Thoracic aorta (tissue), 2 donors: ENCODE data around the gene ATP6V1G2. TPM values are rescaled to one million over a fixed set of nuclear protein-coding genes. Genes with fewer than 3 reads are reported as not detected.
"Not testable (repeated sequence)": the region's sequence is repeated elsewhere in the genome, so short reads cannot be mapped to it uniquely, and the experiment has no call there.

Experiments used
- ATAC-seq: fragments of 150-250 bp; one replicate; pipeline ENCODE4 v1.8.0; 2017; ENCODE audit warnings: low read depth; ENCODE audit not compliant: insufficient number of reproducible peaks, low FRiP score
- DNase-seq: peaks from one replicate; pipeline ENCODE4 v3.0.0-alpha.2; 2020; ENCODE audit warnings: low spot score
- H3K27ac ChIP-seq, 2 donors: fragments of 200-600 bp; sonication (generic); 1 replicate in 1 of 2; 2 replicates in 1 of 2; pipeline ENCODE4 v1.5.1; 2016; ENCODE audit warnings: mild to moderate bottlenecking in 2 of 2, moderate library complexity in 2 of 2
- H3K27me3 ChIP-seq: fragments of 200-600 bp; sonication (generic); replicated peaks from 2 replicates; pipeline ENCODE4 v1.6.0; 2016; ENCODE audit warnings: mild to moderate bottlenecking; ENCODE audit not compliant: insufficient read depth
- H3K36me3 ChIP-seq: fragments of 200-600 bp; sonication (generic); one replicate; pipeline ENCODE4 v1.5.1; 2016
- H3K4me1 ChIP-seq, 2 donors: fragments of 200-600 bp; sonication (generic); 1 replicate in 1 of 2; 2 replicates in 1 of 2; pipeline versions ENCODE4 v1.5.1 to v1.6.0; 2016; ENCODE audit warnings: low read depth in 2 of 2, mild to moderate bottlenecking in 1 of 2; ENCODE audit not compliant: control insufficient read depth in 1 of 2
- H3K4me3 ChIP-seq: fragments of 200-600 bp; sonication (generic); 2 replicates; pipeline ENCODE4 v1.5.1; 2016; ENCODE audit warnings: mild to moderate bottlenecking
- H3K9me3 ChIP-seq: fragments of 200-600 bp; sonication (generic); 2 replicates; pipeline ENCODE4 v1.5.1; 2016
- CTCF ChIP-seq: fragments of 200-600 bp; sonication (generic); IDR thresholded peaks from one replicate; pipeline ENCODE4 v1.5.1; 2019; ENCODE audit warnings: antibody characterized with exemption
- total RNA-seq, 2 donors: library from RNA; depleted of rRNA; stranded (reverse); fragments of >200 nt; gene quantifications; one replicate each; pipeline versions ENCODE4 v1.1.0 to v1.2.3, GENCODE V29; 2016

ATP6V1G2 gene
- total RNA-seq: under 1 TPM; 0.78 to 0.95 TPM

DNA sequence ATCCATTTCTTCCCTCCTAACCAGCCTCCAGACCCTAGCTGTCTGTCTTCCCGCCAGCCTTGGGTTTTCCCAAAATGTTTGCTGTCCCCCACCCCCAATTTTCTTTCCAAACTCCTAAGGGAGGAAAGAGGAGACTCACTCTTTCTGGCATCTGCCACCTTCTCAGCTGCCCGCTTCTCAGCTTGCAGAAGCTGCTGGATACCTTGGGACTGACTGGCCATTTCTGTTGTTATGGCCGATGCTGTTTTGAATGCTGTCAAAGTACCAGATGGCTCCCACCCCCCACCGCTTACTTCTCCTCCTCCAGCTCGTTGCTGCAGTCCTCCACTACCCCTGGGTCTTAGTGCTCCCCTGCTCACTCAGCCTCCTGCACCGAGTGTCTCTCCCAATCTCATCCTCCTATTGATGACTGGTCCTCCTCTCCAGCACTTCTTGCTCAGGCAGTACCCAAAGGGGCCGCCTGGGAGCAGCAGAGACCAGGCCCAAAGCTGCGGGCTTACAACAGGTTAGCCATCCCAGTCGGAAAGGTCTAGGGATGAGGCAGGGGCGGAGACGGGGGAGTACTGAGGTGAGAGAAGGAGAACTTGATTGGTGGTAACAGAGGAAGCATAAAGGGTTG is at the start of gene ATP6V1G2:
TSS of gene ATP6V1G2 (minus strand) at position 270 of the 619 bp plus-strand sequence. CDS start at position 221, 49 bp downstream.
- ATAC-seq: peak; percentile 42
- Histone ChIP-seq H3K27me3 (no peaks in the 10 kb centered on the region), H3K27ac (peak within 1 kb of the TSS; percentile 70 to 76), H3K9me3 (no peaks in the 10 kb centered on the region), H3K36me3 (peaks cover 12% of the 10 kb centered on the region), H3K4me3 (peak within 1 kb of the TSS; percentile 74), H3K4me1 (peaks cover 13 to 28% of the 10 kb centered on the region in 2 donors)
- peak; percentile 67 for DNase-seq
- peak; percentile 97 for TF ChIP-seq CTCF

GRCh38 chr6:31592396-31592771 is 46.0 kb upstream of the ATP6V1G2 start:
- TF ChIP-seq CTCF: no peak
- no peak overlapping the region for H3K4me3 ChIP-seq
- ATAC-seq (no peak), DNase-seq (no peak)
- H3K9me3 ChIP-seq: no peaks in the 10 kb centered on the region
- no peaks in the 10 kb centered on the region for H3K4me1 ChIP-seq
- no peaks in the 10 kb centered on the region for H3K27me3 ChIP-seq
- H3K36me3 ChIP-seq: no peaks in the 10 kb centered on the region
- H3K27ac ChIP-seq: no peak overlapping the region

DNA sequence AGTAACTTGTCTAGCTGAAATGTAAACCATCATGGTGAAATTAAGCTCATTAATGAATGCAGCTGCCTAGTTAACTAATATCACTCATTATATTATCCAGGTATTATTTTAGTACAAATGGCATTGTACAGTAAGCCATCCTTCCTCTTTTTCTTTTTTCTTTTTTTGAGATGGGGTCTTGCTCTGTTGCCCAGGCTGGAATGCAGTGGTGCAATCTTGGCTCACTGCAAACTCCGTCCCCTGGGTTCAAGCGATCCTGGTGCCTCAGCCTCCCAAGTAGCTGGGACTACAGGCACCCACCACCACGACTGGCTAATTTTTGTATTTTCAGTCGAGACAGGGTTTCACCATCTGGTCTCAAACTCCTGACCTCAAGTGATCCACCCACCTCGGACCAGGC is 44.3 kb upstream of the ATP6V1G2 start:
- H3K4me1 ChIP-seq, ATAC-seq, H3K27ac ChIP-seq, H3K4me3 ChIP-seq, H3K36me3 ChIP-seq, H3K27me3 ChIP-seq, H3K9me3 ChIP-seq, DNase-seq: not testable (repeated sequence)

DNA sequence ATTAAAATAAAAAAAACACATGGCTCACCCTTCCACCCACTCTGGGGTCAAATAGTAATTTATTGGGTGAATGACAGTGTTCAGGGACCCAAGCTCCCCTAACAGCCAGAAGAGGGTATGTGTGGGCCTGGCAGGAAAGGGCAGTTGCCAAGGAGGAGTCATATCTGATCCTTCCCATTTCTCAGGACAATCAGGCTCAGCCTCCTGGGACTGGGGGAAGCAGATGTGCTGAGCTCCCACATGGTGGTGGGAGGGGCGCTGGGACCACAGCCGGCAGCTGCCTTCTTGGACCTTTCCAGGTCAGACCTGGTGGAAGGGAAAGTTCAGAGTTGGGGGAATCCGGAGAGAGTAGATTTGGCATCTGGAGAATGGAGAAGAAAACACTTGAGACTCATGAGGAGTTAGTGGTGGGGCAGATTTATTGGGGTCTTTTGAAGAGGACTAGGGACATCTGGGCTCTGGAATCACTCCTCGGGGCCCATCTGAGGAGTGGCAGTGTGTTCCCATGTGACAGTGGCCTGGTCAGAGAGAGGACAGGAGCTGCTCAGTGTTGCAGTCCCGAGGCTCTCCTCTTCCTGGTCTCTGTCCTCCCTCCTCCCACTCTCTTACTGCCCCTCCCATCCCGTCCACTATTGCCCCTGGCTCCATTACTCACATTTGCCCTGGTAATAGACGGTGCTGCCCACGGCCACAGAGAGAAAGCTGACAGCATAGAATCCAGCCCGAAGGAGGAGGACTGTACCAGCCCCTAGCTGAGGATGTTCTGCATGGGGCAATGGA is 42.7 kb upstream of the ATP6V1G2 start:
- H3K36me3 ChIP-seq: no peaks in the 10 kb centered on the region
- H3K4me1 ChIP-seq: peaks cover 0 to 5% of the 10 kb centered on the region in 2 donors
- H3K4me3 ChIP-seq: no peak overlapping the region
- no peak overlapping the region for H3K27ac ChIP-seq
- no peaks in the 10 kb centered on the region for H3K9me3 ChIP-seq
- DNase-seq (no peak), ATAC-seq (no peak)
- no peaks in the 10 kb centered on the region for H3K27me3 ChIP-seq
- no peak for TF ChIP-seq CTCF

DNA sequence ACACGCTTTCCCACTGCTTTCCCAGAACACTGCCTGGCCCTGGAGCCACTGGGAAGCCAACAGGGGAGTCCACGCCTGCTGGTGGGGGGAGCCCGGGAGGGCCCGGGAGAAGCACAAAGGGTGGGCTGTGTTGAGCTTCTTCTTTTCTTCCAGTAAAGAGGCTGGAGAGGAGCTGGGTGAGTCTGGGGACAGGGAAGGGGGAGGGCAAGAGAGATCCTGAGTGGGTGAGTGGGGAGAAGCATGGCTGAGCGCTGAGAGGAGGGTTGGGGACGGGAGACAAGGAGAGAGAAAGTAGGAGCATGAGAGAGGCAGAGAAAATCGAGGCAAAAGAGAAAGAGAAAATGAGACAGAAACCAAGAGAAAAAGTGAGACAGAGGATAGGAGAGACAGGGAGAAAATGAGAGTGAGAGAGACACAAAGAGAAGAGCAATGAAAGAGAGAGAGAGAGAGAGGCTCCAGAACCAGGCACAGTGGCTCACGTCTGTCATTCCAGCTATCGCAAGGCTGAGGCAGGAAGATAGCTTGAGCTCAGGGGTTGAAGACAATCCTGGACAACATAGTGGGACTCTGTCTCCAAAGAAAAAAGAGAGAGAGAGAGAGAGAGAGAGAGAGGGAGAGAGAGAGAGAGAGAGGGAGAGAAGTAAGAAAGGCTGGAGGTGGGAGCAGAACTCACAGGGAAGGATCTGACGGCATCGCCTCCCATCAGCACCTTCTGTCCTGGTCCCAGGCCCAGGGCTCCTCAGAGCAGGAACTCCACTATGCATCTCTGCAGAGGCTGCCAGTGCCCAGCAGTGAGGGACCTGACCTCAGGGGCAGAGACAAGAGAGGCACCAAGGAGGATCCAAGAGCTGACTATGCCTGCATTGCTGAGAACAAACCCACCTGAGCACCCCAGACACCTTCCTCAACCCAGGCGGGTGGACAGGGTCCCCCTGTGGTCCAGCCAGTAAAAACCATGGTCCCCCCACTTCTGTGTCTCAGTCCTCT is 41.7 kb upstream of the ATP6V1G2 start:
- TF ChIP-seq CTCF: no peak
- H3K4me3 ChIP-seq: peak overlapping the region; percentile 25

More for the DNA sequence above, 41.7 kb upstream of the ATP6V1G2 start:
- H3K27me3 ChIP-seq: no peaks in the 10 kb centered on the region
- no peaks in the 10 kb centered on the region for H3K36me3 ChIP-seq
- no peaks in the 10 kb centered on the region for H3K9me3 ChIP-seq
- ATAC-seq: no peak
- peaks cover 0 to 5% of the 10 kb centered on the region in 2 donors for H3K4me1 ChIP-seq
- H3K27ac ChIP-seq: no peak overlapping the region
- DNase-seq: no peak
